K562 (cell line): ENCODE results near the gene RXFP1. TPM values are rescaled to one million over a fixed set of nuclear protein-coding genes. Genes with fewer than 3 reads are reported as not detected.

ENCODE experiments used
- CGGBP1 ChIP-seq: fragments of 250-450 bp; sonication (Bioruptor Pico); IDR thresholded peaks from 2 replicates; pipeline ENCODE4 v1.9.0; 2021; ENCODE audit warnings: mild to moderate bottlenecking
- CTCF ChIP-seq, 3 experiments: IDR thresholded peaks in 2 of 3; conservative IDR thresholded peaks in 1 of 3; 2 replicates each; pipeline ENCODE4 v1.5.1; 2011 to 2012; ENCODE audit warnings: low read length in 3 of 3, mild to moderate bottlenecking in 3 of 3, control low read depth in 2 of 3, improper control_type of control experiment in 1 of 3, inconsistent platforms in 1 of 3, low read depth in 1 of 3, mixed read lengths in 1 of 3, moderate library complexity in 1 of 3; ENCODE audit not compliant: insufficient read depth in 2 of 3
- EP400 ChIP-seq: fragments of 450-650 bp; IDR thresholded peaks from 2 replicates; pipeline ENCODE4 v1.6.1; 2017; ENCODE audit warnings: antibody characterized with exemption, mild to moderate bottlenecking, moderate library complexity
- GTF2E2 ChIP-seq: fragments of 200-800 bp; sonication (Bioruptor generic); IDR thresholded peaks from 2 replicates; pipeline ENCODE4 v1.6.1; 2016; ENCODE audit warnings: missing genetic modification characterization, missing compliant biosample characterization
- HNRNPL ChIP-seq: fragments of 200-400 bp; formaldehyde crosslinking; IDR thresholded peaks from 2 replicates; pipeline ENCODE4 v1.6.1; 2017; ENCODE audit warnings: low read depth, mild to moderate bottlenecking, low read length
- RBM39 ChIP-seq: fragments of 200-400 bp; formaldehyde crosslinking; optimal IDR thresholded peaks from 2 replicates; pipeline ENCODE3; 2018; ENCODE audit warnings: low read depth, low read length
- TCF7L2 ChIP-seq: fragments of 150-350 bp; IDR thresholded peaks from 2 replicates; pipeline ENCODE4 v1.6.1; 2016; ENCODE audit warnings: low read depth, mild to moderate bottlenecking, low read length, moderate library complexity
- ZKSCAN8 ChIP-seq: fragments of 200-800 bp; sonication (Bioruptor generic); IDR thresholded peaks from 2 replicates; pipeline ENCODE4 v1.6.1; 2016; ENCODE audit warnings: missing genetic modification characterization, missing compliant biosample characterization
- ZNF23 ChIP-seq: fragments of 250-450 bp; sonication (Bioruptor Pico); IDR thresholded peaks from 2 replicates; pipeline ENCODE4 v1.4.0; 2020; ENCODE audit warnings: mild to moderate bottlenecking
- ZNF589 ChIP-seq: fragments of 200-800 bp; sonication (Bioruptor generic); IDR thresholded peaks from 2 replicates; pipeline ENCODE4 v1.6.1; 2016; ENCODE audit warnings: low read depth, missing genetic modification characterization, missing compliant biosample characterization
- ZNF785 ChIP-seq: fragments of 250-450 bp; sonication (Bioruptor Pico); IDR thresholded peaks from 2 replicates; pipeline ENCODE4 v1.4.0; 2020; ENCODE audit warnings: mild to moderate bottlenecking
- polyA plus RNA-seq, 8 experiments: library from polyadenylated mRNA; depleted of rRNA in 4 of 8; stranded (reverse) in 5 of 8; unstranded in 3 of 8; fragments of >200 nt; fragmentation: Nextera tagmentation in 2 of 8; fragmentation: Illumina TruSeq in 1 of 8; extraction: Ambion mirVana in 2 of 8; extraction: Trizol in 1 of 8; gene quantifications; 2 replicates each; pipeline versions ENCODE4 v1.2.1 to v1.2.3, GENCODE V29; 2011 to 2014; ENCODE audit warnings: inconsistent platforms in 1 of 8, missing spikeins in 1 of 8
- total RNA-seq, 7 experiments: library from RNA; depleted of rRNA in 6 of 7; stranded (reverse); fragments of >200 nt in 6 of 7; fragmentation: Illumina TruSeq in 2 of 7; extraction: Trizol in 2 of 7; gene quantifications; 2 replicates each; pipeline versions ENCODE4 v1.2.1 to v1.2.3, GENCODE V29; 2011 to 2021; ENCODE audit warnings: low replicate concordance in 1 of 7
- TF ChIP-seq, protein P1 (sequence below), 2 experiments: fragments of 450-650 bp; formaldehyde crosslinking in 1 of 2; IDR thresholded peaks; 2 replicates each; pipeline versions ENCODE4 v1.4.0 to v1.6.1; 2014 to 2020; ENCODE audit warnings: mild to moderate bottlenecking in 2 of 2, borderline replicate concordance in 1 of 2, low read depth in 1 of 2
- TF ChIP-seq, protein P2 (sequence below): sonication (generic); formaldehyde crosslinking; IDR thresholded peaks from 2 replicates; pipeline ENCODE4 v1.8.0; 2022; ENCODE audit warnings: mild to moderate bottlenecking, missing genetic modification reagents
- TF ChIP-seq, protein P3 (sequence below): sonication (generic); formaldehyde crosslinking; IDR thresholded peaks from 2 replicates; pipeline ENCODE4 v1.8.1; 2023; ENCODE audit warnings: mild to moderate bottlenecking, missing genetic modification reagents, moderate library complexity

The RXFP1 gene
- total and polyA plus RNA-seq, 9 of the 15 experiments (the other 6 are each of a cell fraction or from before 2014, with no cell fraction given) = 0.03 to 0.06 (median 0.04) TPM; not detected in 6

DNA sequence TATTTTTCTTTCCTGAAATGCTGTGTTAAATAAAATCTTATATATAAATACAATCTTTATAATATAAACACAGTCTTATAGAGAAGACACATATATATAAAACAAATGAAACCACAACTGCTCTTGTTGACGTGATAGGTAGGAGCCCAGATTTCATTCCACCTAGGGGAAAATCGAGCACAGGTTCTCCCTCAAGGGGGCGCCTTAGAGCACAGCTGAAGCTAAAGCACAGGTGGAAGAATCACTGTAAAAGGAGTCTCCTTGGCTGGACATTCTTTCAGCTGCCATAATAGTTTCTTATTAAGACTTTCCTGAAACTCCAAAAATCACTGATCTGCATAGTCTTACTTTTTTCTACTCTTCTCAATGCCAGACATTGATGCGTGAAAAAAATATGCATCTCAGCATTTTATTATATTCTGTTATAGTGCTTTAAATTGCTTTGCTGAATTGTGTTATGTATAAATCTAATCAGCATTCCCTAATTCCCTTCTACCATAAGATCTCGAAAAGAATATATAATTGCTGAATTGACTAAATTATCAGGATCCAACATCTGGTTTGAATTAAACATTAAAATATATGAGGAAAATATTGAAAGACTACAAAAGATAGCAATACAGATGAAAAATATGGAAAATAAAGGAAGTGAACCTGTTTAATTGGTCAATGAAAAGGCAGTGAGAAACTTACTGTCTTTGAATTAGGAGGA, 25.5 kb upstream of the RXFP1 start (continued):
- TF ChIP-seq, protein P1, sequence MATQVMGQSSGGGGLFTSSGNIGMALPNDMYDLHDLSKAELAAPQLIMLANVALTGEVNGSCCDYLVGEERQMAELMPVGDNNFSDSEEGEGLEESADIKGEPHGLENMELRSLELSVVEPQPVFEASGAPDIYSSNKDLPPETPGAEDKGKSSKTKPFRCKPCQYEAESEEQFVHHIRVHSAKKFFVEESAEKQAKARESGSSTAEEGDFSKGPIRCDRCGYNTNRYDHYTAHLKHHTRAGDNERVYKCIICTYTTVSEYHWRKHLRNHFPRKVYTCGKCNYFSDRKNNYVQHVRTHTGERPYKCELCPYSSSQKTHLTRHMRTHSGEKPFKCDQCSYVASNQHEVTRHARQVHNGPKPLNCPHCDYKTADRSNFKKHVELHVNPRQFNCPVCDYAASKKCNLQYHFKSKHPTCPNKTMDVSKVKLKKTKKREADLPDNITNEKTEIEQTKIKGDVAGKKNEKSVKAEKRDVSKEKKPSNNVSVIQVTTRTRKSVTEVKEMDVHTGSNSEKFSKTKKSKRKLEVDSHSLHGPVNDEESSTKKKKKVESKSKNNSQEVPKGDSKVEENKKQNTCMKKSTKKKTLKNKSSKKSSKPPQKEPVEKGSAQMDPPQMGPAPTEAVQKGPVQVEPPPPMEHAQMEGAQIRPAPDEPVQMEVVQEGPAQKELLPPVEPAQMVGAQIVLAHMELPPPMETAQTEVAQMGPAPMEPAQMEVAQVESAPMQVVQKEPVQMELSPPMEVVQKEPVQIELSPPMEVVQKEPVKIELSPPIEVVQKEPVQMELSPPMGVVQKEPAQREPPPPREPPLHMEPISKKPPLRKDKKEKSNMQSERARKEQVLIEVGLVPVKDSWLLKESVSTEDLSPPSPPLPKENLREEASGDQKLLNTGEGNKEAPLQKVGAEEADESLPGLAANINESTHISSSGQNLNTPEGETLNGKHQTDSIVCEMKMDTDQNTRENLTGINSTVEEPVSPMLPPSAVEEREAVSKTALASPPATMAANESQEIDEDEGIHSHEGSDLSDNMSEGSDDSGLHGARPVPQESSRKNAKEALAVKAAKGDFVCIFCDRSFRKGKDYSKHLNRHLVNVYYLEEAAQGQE (IDR thresholded peaks at IDR 0.05; ENCODE audit: borderline replicate concordance) = peak; percentile 34; the same call in 1 of the 2 replicates
- TF ChIP-seq, protein P1 (CRISPR knock-in tag; IDR thresholded peaks at IDR 0.05; ENCODE audit: low read depth) = no peak
- TF ChIP-seq TCF7L2 = no peak
- TF ChIP-seq ZNF589 (CRISPR knock-in tag) = no peak
- TF ChIP-seq EP400 = no peak
- TF ChIP-seq, protein P2, sequence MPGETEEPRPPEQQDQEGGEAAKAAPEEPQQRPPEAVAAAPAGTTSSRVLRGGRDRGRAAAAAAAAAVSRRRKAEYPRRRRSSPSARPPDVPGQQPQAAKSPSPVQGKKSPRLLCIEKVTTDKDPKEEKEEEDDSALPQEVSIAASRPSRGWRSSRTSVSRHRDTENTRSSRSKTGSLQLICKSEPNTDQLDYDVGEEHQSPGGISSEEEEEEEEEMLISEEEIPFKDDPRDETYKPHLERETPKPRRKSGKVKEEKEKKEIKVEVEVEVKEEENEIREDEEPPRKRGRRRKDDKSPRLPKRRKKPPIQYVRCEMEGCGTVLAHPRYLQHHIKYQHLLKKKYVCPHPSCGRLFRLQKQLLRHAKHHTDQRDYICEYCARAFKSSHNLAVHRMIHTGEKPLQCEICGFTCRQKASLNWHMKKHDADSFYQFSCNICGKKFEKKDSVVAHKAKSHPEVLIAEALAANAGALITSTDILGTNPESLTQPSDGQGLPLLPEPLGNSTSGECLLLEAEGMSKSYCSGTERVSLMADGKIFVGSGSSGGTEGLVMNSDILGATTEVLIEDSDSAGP (CRISPR knock-in tag) = no peak
- no peak for TF ChIP-seq ZNF785 (CRISPR knock-in tag)
- TF ChIP-seq CTCF (IDR thresholded peaks at IDR 0.05 in 2 of 3, conservative IDR thresholded peaks at IDR 0.05 in 1 of 3; ENCODE audit: insufficient read depth in 2 of 3, low read depth in 1 of 3, low read length in 3 of 3) = peak; percentile 48 to 70 (median 66); a peak in 5 of 6 replicates
- TF ChIP-seq RBM39 = no peak
- TF ChIP-seq CGGBP1 (CRISPR knock-in tag) = no peak
- no peak for TF ChIP-seq ZNF23 (CRISPR knock-in tag)
- no peak for TF ChIP-seq ZKSCAN8 (CRISPR knock-in tag)
- no peak for TF ChIP-seq HNRNPL
- TF ChIP-seq, protein P3, sequence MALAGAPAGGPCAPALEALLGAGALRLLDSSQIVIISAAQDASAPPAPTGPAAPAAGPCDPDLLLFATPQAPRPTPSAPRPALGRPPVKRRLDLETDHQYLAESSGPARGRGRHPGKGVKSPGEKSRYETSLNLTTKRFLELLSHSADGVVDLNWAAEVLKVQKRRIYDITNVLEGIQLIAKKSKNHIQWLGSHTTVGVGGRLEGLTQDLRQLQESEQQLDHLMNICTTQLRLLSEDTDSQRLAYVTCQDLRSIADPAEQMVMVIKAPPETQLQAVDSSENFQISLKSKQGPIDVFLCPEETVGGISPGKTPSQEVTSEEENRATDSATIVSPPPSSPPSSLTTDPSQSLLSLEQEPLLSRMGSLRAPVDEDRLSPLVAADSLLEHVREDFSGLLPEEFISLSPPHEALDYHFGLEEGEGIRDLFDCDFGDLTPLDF = no peak
- TF ChIP-seq GTF2E2 (tag) = no peak
